GM21528 (cell line): Measurements from ENCODE around the gene CENPF.
"Not testable (repeated sequence)": the region's sequence is repeated elsewhere in the genome, so short reads cannot be mapped to it uniquely, and the experiment has no call there.

Experiments used
- ATAC-seq: cut with Tn5 transposase; IDR thresholded peaks from one replicate; pipeline ENCODE4 v1.9.1; 2021; ENCODE audit warnings: mild to moderate bottlenecking, moderate library complexity; ENCODE audit not compliant: unreplicated experiment, low FRiP score

The CENPF gene

DNA sequence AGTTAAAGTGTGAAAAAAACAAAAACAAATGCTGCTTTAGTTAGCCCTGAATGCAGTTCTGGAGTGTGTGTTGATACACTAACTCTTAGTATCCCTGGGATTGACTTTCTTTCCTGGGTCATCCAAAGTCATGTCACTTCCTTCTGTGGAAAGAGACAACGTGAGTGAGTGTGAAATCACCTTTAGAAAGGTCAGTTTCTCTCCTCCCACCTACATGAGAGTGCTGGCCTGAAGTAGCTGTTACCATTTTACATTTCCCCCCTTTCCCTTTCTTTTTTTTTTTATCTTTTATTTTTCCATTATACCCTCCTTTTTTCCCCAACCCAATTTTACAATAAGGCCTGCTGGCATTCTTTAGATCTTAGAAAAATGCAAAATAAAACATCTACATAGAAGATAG, 55.2 kb downstream of the CENPF start:
- ATAC-seq: no peak

DNA sequence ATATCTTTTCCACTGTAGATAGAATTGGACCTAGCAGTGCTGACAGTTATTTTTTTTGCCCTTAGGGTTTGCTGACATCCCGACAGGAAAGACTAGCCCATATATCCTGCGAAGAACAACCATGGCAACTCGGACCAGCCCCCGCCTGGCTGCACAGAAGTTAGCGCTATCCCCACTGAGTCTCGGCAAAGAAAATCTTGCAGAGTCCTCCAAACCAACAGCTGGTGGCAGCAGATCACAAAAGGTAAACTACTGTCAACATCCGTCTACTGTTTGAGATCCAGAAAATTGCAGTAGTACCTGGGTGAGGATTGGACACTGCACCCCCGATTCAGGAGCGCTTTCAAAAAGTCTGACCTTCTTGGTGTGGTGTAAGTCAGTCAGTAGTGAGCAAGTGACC, 55.8 kb downstream of the CENPF start:
- ATAC-seq: no peak

DNA sequence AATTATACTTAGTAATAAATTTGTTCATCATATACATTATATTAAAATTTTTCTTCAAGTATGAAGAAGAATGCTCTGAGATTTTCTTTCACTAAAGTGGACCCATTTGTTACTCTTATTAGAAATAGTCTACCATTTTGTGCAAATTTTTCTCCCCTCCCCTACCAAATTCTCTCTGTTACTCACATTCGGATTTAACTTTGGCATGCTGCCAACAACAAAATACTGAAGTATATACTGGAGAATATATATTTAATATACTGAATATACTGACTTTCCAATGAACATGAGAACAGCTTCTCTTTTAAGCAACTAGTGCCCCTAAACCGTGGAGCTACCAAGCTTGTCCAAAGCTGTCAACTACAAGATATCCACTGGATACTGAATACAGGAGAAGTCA, 57.2 kb downstream of the CENPF start:
- no peak for ATAC-seq

DNA sequence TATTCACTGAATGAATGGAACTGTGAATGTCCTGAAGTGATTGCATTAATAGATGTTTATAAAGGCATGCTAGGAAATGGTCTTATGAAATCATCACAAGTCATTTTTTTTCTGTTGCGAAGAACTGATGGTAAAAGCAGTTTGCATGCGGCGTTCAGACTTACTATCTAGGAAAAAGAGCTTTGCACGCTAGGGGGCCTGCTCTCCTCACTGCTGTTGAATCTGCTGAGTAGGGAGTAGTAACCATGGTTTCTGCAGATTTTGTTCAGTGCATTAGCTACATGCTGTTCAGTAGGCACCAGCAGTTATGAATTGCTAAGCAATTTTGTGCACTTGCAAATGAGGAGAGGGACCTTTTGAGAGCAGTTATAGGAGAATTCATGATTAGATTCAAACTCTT, 57.9 kb downstream of the CENPF start:
- ATAC-seq: no peak

DNA sequence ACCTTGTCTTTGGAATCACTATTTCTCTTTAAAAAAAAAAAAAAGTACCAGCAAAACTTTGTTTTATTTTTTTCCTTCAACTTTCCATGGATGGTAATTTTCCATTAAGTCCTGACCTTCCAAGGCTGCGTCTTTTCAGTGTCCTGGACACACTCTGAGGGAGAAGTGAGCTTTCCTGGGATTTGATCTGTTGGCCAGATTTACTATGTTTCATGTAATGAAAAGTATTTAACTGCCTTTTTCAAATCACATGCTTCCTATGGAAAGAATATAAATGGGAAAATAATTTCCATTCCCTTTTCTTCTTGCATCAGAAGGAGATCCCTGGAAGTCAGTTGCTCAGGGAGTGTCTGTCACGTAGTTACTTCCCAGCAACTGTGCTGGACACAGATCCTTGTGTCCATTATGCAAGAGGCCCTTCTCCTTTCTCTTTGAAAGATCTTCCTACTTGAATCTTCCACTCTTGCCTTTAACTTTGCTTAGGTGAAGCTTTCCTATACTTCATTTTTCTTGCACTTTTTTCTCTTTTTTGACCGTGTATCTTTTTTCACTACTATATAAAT, 59.3 kb downstream of the CENPF start:
- ATAC-seq: no peak

DNA sequence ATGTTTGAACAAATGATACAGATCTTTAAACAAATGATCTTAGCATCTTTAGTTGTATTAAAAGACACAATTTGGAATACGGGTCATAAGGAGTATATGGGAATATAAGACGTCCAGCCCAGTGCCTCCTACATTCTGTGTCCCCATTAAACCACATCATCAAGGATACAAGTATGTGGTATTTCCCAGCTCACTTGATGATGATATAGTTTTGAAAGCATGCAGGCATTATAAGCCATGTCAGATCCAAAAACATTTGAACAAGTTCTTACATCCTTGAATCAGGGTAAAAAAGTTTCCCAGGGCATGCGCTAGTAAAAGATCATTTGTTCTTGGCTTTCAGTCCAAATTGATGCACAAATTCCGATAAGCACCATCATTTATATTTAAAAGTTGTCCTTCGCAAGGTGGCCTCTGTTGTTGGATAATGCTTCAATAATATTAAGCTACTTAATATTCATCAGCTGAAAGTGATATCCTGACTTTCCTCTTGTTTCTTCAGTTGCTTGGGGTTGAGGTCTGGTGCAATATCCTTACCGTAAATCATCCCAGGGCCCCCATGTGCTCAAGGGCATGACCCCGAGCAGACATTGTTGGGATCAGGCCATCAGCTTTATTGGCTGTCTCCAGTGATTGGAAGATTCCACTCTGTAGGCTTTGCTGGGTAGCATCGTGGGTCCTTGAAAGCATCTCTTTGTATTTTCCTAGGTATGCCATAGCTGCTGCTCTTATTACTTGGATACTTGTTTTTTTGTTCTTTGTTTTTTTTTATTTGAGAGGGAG, 61.8 kb downstream of the CENPF start:
- ATAC-seq: no peak

DNA sequence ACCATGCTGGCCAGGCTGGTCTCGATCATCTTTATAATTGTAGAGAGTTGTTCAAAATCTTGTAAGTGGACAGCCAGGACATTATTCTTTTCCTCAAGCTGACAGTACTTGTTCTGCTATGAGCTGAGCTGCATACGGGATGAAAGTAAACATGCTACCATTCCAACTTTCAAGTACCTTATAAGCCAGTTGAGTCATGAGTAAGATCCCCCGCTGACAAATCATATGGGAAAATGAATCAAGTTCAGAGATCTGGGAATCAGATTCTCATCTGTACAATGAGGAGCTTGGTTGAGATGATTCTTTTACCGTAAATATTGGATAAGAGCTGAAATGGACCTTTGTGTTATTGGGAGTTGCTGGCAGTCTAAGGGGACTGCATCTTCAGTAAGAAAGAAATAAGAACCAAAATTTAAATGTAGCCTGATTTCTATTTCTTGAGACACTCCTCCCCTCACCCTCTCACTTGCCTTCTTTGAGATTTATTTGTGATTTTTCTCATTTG, 62.7 kb downstream of the CENPF start:
- ATAC-seq: no peak

DNA sequence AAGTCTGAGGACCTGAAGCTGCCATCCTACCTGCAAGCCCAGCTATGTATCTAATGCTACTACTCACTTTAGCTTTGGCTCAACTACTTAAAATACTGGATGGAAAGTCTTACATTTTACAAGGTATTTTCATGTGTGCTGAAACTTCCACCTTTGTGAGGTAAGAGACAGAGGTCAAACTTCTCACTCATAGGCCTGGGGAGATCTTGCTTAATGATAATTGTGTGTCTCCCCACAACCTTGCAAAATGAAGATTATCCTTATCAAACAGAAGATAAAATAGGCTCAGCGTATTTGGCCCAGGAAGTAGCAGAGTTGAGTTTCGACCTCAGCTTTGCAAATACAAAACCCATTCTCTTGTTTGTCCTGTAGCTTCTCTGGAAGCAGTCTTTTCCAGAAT, 63.7 kb downstream of the CENPF start:
- no peak for ATAC-seq

DNA sequence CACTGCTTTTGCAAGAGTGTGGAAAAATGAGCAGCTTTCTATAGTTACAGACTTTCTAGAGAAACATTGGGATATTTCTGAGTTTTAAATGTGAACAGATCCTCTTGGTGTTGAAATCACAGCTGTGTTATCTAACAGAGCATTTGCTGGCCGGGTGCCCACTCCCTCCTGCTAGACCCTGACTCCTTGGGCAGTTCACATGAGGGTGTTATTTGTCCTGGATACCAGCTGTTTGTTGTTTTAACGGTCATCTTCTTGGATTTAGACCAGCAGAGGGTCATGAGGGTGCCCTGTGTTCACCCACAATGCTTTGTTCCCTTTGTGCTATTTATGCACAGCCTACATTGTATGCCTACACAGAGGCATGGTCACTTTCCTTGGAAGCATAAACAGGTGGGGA, 67.1 kb downstream of the CENPF start:
- ATAC-seq: no peak

DNA sequence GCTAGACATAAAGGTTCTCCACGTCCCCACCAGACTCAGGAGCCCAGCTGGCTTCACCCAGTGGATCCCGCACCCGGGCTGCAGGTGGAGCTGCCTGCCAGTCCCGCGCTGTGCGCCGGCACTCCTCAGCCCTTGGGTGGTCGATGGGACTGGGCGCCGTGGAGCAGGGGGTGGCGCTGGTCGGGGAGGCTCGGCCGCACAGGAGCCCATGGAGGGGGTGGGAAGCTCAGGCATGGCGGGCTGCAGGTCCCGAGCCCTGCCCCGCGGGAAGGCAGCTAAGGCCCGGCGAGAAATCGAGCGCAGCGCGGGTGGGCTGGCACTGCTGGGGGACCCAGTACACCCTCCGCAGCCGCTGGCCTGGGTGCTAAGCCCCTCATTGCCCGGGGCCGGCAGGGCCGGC, 70.0 kb downstream of the CENPF start:
- ATAC-seq: not testable (repeated sequence)

DNA sequence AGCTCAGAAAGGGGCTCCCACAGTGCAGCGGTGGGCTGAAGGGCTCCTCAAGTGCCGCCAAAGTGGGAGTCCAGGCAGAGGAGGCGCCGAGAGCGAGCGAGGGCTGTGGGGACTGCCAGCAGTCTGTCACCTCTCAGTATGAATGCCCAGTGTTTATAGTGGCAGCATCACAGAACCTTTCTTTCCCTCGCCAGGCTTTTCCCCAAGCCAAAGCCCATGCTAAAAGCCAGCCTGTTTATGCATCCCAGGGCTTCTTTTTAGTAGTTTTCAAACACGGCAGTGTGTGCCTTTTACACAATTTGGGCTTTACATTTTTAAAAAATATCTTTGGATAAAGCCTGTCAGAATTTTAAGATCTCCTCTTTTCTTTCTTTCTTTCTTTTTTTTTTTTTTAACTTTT, 70.6 kb downstream of the CENPF start:
- no peak for ATAC-seq

DNA sequence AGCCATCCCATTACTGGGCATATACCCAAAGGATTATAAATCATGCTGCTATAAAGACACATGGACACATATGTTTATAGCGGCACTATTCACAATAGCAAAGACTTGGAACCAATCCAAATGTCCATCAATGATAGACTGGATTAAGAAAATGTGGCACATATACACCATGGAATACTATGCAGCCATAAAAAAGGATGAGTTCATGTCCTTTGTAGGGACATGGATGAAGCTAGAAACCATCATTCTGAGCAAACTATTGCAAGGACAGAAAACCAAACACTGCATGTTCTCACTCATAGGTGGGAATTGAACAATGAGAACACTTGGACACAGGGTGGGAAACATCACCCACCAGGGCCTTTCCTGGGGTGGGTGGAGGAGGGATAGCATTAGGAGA, 72.5 kb downstream of the CENPF start:
- not testable (repeated sequence) for ATAC-seq

DNA sequence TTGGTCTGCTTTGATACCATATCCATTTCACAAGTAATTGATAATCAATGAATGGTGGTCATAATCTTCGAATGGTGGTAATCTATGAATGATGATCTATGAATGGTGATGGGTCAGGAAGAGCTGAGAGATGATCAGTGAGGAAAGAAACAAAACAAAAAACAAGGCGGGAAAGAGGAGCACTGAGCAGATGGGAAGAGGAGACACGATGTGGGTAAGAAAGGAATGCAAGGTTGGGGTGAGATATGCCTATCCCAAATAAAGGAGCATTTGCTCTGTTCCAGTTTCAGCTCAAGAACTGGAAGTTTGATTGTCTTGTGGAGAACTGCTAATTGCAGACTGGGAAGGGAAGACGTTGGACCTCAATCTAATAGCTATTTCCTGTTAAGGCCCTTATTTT, 73.8 kb downstream of the CENPF start:
- no peak for ATAC-seq

DNA sequence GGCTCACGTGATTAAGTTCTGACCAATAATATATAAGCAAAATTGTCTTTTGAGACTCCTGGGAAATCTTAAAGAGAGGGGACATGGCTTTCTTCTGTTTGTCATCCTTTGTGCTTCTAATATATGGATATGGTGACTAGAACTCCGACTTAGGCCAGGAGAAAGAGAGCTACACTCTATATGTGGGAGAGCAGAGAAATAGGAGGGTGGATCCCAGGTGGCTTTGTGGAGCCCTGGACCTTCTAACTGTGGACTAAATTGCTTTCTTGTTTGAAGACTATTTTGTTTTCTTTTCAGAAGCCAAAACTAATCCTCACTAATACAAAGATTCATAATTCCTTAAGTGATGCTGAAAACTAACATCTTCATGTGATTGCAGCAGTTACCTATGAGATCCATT, 75.0 kb downstream of the CENPF start:
- no peak for ATAC-seq

DNA sequence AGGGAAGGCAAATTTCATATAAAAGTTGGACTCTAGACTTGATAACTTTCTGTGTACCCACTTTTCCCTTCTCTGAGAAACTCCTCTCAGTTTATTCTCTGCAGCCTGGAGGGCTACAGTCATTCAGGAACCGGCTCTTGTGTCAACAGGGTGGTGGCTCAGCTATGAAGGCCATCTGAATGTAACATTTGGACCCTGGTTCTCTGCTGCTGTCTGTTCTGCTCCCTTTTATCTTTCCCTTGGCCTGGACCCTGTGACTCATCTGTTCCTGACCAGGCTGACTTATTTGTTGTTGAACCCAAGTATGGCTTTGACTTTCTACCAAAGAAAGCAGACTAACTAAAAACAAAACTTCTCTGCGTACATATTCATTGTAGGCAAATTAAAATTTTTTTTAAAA, 75.4 kb downstream of the CENPF start:
- ATAC-seq: no peak

DNA sequence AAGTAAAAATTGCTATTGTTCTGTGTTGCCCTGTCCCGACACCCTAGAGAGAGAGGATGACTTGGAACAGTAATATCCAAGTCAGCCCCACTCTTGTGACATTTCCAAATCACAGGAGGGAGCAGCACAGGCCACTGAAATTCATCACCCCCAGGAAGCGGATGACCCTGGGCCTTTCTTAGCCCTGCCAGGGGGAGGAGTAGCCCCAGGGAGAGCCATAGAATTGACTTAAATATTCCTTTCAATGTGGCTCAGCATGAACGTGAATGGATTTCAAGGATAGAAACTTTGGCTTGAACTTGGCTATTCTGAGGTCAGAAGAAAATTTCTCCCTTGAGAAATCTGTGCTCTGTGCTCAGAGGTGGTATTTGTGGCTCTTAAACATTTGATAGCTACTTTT, 80.6 kb downstream of the CENPF start:
- ATAC-seq: no peak

DNA sequence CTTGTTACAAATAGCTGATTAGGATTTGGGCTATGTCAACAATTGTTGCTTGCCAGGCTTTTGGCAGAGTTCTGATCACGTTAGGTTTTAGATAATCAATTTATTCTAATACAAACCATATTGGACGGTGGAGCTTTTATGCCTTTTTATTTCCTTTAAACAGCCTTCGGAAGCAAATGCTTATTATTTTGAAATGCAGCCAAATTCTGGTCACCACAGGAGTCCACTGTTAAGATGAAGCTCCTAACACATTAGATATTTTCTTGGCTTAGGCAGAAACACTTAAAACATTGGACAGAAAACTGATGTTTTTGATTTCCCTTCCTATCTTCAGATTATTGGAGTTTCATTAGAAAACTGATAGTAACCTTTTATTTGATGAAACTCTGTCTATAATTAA, 82.9 kb downstream of the CENPF start:
- ATAC-seq: no peak

DNA sequence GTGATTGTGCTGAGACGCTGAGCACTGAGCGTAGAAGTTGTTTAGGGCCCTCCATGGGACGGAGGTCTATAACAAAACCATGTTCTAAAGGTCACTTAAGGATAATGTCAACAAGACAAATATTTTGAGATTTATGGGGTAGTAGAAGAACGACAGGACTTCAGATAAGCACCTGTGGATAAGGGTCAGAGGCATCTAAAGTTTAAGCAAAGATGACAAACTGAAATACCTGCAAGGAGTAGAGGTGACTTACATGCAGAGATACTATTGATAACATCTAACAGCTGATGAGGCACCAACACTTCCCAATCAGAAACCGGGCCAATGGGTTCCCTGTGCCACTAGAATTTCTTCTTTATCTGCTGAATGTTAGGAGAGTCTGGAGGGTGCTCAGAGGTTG, 83.5 kb downstream of the CENPF start:
- ATAC-seq: no peak

DNA sequence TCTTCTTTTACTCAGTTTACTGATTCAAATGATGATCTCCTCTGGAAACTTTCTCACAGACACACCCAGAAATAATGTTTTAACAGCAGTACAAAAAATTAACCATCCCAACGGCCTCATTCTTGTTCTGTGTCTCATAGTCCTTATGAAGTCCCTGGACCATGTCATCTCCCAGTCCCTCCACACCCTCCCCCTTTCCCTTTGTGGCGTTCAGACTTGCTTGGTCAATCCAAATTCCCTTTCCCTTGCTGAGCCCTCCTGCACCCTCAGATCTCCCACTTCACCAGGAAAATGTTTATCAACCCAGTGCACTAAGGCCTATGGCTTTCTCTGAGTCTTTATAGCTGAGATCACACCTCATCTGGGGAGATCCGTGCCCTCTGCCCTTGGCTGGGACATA, 85.9 kb downstream of the CENPF start:
- no peak for ATAC-seq

DNA sequence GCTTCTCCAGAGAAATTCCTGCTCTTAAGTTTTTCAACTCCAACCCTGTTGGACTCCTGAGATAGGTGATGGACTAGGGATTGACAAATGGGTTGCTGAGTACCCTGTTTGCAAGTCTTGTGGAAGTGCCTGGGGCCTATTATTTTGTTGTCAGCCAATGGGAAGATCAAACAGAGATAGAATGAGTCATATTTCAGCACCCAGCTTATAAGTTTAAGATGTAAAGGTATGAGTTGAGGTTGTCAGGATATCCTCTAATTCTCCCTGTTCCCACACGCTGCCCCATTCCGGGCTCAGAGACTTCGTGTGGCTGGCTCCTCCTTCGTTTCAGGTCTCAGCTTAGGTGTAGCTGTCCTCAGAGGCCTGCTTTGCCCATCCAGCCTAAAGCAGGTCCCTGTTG, 91.8 kb downstream of the CENPF start:
- ATAC-seq: no peak

DNA sequence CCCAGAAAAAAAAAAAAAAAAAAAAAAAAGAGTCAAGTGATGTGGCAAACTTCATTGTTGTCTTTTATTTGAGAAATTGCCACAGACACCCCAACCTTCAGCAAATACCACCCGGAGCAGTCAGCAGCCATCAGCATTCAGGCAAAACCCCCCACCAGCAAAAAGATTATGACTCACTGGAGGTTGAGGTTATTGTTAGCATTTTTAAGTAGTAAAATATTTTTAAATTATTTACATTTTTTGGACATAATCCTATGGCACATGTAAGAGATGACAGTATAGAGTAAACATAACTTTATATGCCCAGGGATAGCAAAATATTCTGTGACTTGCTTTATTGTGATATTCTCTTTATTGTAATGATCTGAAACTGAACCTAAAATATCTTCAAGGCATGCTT, 95.6 kb downstream of the CENPF start:
- ATAC-seq: no peak

DNA sequence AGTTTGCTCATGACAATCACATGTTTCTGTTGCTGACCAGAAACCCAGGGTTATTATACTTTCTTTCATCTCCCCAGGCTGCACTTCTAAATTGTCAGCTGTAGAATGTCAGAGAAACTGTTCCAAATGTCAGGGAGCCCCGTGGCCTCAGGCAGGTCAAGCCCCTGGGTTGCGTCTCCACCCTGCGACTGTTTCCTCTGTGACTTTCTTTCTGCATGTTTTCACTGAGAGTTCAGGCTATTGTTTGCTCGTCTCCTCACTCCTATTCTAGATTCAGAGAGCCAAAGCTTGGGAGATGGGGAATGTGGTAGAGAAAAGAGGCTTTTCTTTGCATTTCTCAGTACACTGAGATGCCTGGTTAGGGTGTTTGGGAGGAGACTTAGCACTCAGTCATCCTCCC, 97.4 kb downstream of the CENPF start:
- no peak for ATAC-seq
